Vagina (tissue), 2 donors: ENCODE data around the gene USP32.

Experiments
- CTCF ChIP-seq, 3 experiments: fragments of 450-650 bp in 2 of 3; fragments of 200-600 bp in 1 of 3; sonication (generic) in 1 of 3; IDR thresholded peaks; one replicate each; pipeline ENCODE4 v1.5.1; 2017 to 2019; ENCODE audit warnings: antibody characterized with exemption in 3 of 3, mild to moderate bottlenecking in 2 of 3, moderate library complexity in 2 of 3
- POLR2A ChIP-seq, 2 donors: fragments of 450-650 bp; IDR thresholded peaks; one replicate each; pipeline ENCODE4 v1.6.1; 2017; ENCODE audit warnings: antibody characterized with exemption in 2 of 2, mild to moderate bottlenecking in 2 of 2, moderate library complexity in 2 of 2

GRCh38 chr17:60314423-60314822, 77.5 kb downstream of the USP32 start:
- no peak for TF ChIP-seq POLR2A (IDR thresholded peaks at IDR 0.05)
- TF ChIP-seq CTCF (IDR thresholded peaks at IDR 0.05) = no peak
